OCI-LY3 (cell line): ENCODE results near the gene TESK2.

Experiments used
- H2AFZ ChIP-seq: fragments of 200-600, 300-600 bp; shearing (Covaris generic); 2 replicates; pipeline ENCODE4 v1.6.0; 2014; ENCODE audit warnings: antibody characterized with exemption, low read depth, low read length
- H3K27ac ChIP-seq: fragments of 200-600, 300-600 bp; sonication (generic); 2 replicates; pipeline ENCODE4 v1.5.1; 2014; ENCODE audit warnings: mild to moderate bottlenecking, low read length, moderate library complexity, mixed read lengths
- H3K27me3 ChIP-seq: fragments of 200-600, 300-600 bp; sonication (generic); 2 replicates; pipeline ENCODE4 v1.6.1; 2014; ENCODE audit warnings: low read depth, low read length, mixed read lengths
- H3K36me3 ChIP-seq: fragments of 200-600, 300-600 bp; sonication (generic); replicated peaks from 2 replicates; pipeline ENCODE3; 2014; ENCODE audit warnings: low read depth, low read length, mixed read lengths
- H3K4me1 ChIP-seq: fragments of 300-600, 200-600 bp; sonication (generic); 2 replicates; pipeline ENCODE4 v1.6.1; 2014; ENCODE audit warnings: low read length, mixed read lengths
- H3K4me2 ChIP-seq: fragments of 200-600, 300-600 bp; sonication (generic); 2 replicates; pipeline ENCODE4 v1.6.1; 2014; ENCODE audit warnings: low read length, mixed read lengths
- H3K4me3 ChIP-seq: fragments of 300-600, 200-600 bp; sonication (generic); 2 replicates; pipeline ENCODE4 v1.5.1; 2014; ENCODE audit warnings: antibody characterized with exemption, mild to moderate bottlenecking, low read length, moderate library complexity
- H3K79me2 ChIP-seq: fragments of 300-600, 200-600 bp; shearing (Covaris generic); 2 replicates; pipeline ENCODE4 v1.6.1; 2014; ENCODE audit warnings: mild to moderate bottlenecking, low read length, mixed read lengths
- H3K9ac ChIP-seq: fragments of 300-600, 200-600 bp; shearing (Covaris generic); 2 replicates; pipeline ENCODE4 v1.6.0; 2014; ENCODE audit warnings: mild to moderate bottlenecking, low read length, moderate library complexity
- H3K9me3 ChIP-seq: fragments of 200-600, 300-600 bp; shearing (Covaris generic); 2 replicates; pipeline ENCODE4 v1.6.1; 2014; ENCODE audit warnings: low read length, mixed read lengths; ENCODE audit not compliant: insufficient read depth
- H4K20me1 ChIP-seq: fragments of 200-600, 300-600 bp; sonication (generic); 2 replicates; pipeline ENCODE4 v1.6.1; 2016; ENCODE audit warnings: low read length, mixed read lengths; ENCODE audit not compliant: insufficient read depth
- CTCF ChIP-seq: fragments of 200-600, 300-600 bp; sonication (generic); IDR thresholded peaks from 2 replicates; pipeline ENCODE4 v1.5.1; 2014; ENCODE audit warnings: antibody characterized with exemption, low read length, low read depth
- EZH2phosphoT487 ChIP-seq: fragments of 200-600 bp; shearing (Covaris generic); IDR thresholded peaks from 2 replicates; pipeline ENCODE4 v1.6.1; 2018; ENCODE audit warnings: antibody characterized with exemption, mixed run types, low read depth

TESK2 gene

DNA sequence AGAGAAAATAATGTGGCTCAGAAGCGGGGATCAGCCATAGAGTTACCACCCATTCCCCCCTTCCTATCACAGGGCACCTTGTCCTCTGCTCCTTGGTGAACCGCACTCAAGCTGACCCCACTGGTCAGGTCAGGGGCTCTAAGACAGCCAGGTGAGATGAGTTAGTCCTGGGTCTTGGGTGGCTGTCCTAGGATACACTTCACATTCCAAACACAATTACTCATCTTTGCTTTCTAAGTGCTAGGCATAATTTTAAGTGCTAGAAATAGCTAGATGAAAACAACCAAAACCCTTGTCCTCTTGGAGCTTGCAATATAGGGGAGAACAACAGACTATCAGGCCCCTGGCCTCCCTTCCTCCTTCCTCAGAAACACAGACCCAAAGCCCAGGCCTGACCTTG is 142.9 kb downstream of the TESK2 start:
- no peak overlapping the region for H3K4me3 ChIP-seq
- no peaks in the 10 kb centered on the region for H3K79me2 ChIP-seq
- H3K36me3 ChIP-seq = peaks cover 5% of the 10 kb centered on the region
- no peaks in the 10 kb centered on the region for H4K20me1 ChIP-seq
- H3K4me2 ChIP-seq = no peak overlapping the region
- H3K9ac ChIP-seq = no peak overlapping the region
- H3K27ac ChIP-seq = no peak overlapping the region
- H3K9me3 ChIP-seq = no peaks in the 10 kb centered on the region
- no peaks in the 10 kb centered on the region for H3K4me1 ChIP-seq
- TF ChIP-seq CTCF (no peak), EZH2phosphoT487 (no peak)
- H2AFZ ChIP-seq = no peak overlapping the region
- no peaks in the 10 kb centered on the region for H3K27me3 ChIP-seq

DNA sequence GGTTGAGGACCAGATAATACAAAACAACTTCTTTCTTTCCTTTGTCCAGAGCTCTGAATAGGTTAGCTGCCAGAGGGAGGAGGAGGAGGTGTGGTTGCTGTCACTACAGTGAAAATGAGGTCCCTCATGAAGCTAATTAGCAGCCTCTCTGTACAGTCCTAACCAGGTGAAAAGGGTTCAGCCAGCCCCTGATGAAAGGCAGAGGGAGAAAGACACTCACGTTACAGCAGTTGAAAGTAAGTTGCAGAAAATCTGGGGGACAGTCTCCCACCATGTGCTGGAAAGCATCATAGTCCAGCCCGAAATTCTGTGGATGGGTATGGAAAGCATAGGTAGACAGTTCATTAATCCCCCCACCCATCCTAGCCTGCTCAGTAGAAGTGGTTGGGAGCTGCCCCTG is 144.5 kb downstream of the TESK2 start:
- peaks cover 7% of the 10 kb centered on the region for H3K79me2 ChIP-seq
- H3K27me3 ChIP-seq = no peaks in the 10 kb centered on the region
- no peak overlapping the region for H3K4me2 ChIP-seq
- H3K9me3 ChIP-seq = no peaks in the 10 kb centered on the region
- H3K9ac ChIP-seq = no peak overlapping the region
- no peak overlapping the region for H2AFZ ChIP-seq
- no peak overlapping the region for H3K4me3 ChIP-seq
- no peaks in the 10 kb centered on the region for H3K4me1 ChIP-seq
- H3K36me3 ChIP-seq = peaks cover 12% of the 10 kb centered on the region
- H3K27ac ChIP-seq = no peak overlapping the region
- H4K20me1 ChIP-seq = no peaks in the 10 kb centered on the region
- no peak for TF ChIP-seq CTCF
- no peak for TF ChIP-seq EZH2phosphoT487

DNA sequence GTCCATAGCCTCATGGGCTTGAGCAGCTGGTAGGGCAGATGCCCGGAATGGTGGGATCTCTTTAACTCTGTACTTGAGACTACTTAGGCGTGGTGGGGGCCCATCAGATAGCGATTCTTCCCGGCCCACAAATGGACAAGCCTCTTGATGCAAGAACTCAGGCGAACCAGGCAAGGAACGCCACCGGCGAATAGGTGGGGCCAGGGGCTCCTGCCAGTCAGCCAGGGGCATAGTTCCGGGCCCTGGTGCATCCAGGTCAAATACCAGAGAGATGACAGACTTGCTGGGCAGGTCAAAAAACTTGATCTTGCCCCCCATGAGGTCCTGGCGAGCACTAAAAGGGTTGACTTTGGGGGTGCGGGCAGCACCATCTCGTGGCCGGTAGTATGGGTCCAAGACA is 145.9 kb downstream of the TESK2 start:
- Histone ChIP-seq H3K9me3 (no peaks in the 10 kb centered on the region), H3K9ac (no peak overlapping the region), H3K27me3 (no peaks in the 10 kb centered on the region), H2AFZ (no peak overlapping the region), H3K4me1 (peaks cover 6% of the 10 kb centered on the region; the same call in 1 of the 2 replicates), H3K4me3 (no peak overlapping the region), H3K27ac (no peak overlapping the region), H3K4me2 (no peak overlapping the region), H3K79me2 (peaks cover 21% of the 10 kb centered on the region), H3K36me3 (peaks cover 12% of the 10 kb centered on the region), H4K20me1 (no peaks in the 10 kb centered on the region)
- TF ChIP-seq CTCF (no peak), EZH2phosphoT487 (no peak)

GRCh38 chr1:45344499-45344898 is 146.5 kb downstream of the TESK2 start:
- H3K79me2 ChIP-seq = peaks cover 24% of the 10 kb centered on the region
- no peaks in the 10 kb centered on the region for H3K9me3 ChIP-seq
- H3K27ac ChIP-seq = no peak overlapping the region
- H3K9ac ChIP-seq = no peak overlapping the region
- H3K27me3 ChIP-seq = no peaks in the 10 kb centered on the region
- H3K36me3 ChIP-seq = peaks cover 12% of the 10 kb centered on the region
- TF ChIP-seq CTCF (no peak), EZH2phosphoT487 (no peak)
- no peak overlapping the region for H3K4me2 ChIP-seq
- no peak overlapping the region for H3K4me3 ChIP-seq
- H2AFZ ChIP-seq = no peak overlapping the region
- peaks cover 6% of the 10 kb centered on the region; the same call in 1 of the 2 replicates for H3K4me1 ChIP-seq
- no peaks in the 10 kb centered on the region for H4K20me1 ChIP-seq
